WTC11 (cell line): ENCODE results near the gene TUBB1. TPM values are rescaled to one million over a fixed set of nuclear protein-coding genes. Genes with fewer than 3 reads are reported as not detected.

ENCODE experiments used
- total RNA-seq: library from RNA; stranded (reverse); gene quantifications from 3 replicates; pipeline ENCODE4 v1.2.3, GENCODE V29; 2021

The TUBB1 gene
- total RNA-seq, 1 experiment from 2014 or later = not detected

Other genes with a start within 250 kb of the TUBB1 start
- 12.2 to 13.4 TPM (median 12.8 TPM) in 3 replicates for gene GNAS-AS1, start 168.5 kb upstream of the TUBB1 start, total RNA-seq
- gene GNAS, start 166.7 kb upstream of the TUBB1 start, total RNA-seq = 868 to 954 TPM (median 912 TPM) in 3 replicates
- 53.0 to 66.9 TPM (median 57.6 TPM) in 3 replicates for gene NELFCD, start 38.2 kb upstream of the TUBB1 start, total RNA-seq
- 26.3 to 36.2 TPM (median 32.4 TPM) in 3 replicates for gene CTSZ, start 12.2 kb upstream of the TUBB1 start, total RNA-seq
- 41.1 to 44.8 TPM (median 43.0 TPM) in 3 replicates for gene ATP5F1E, start 12.9 kb downstream of the TUBB1 start, total RNA-seq
- 46.9 to 48.7 TPM (median 47.0 TPM) in 3 replicates for gene PRELID3B, start 23.4 kb downstream of the TUBB1 start, total RNA-seq
- 0.02 to 0.04 TPM in 2 of 3 replicates, not detected in the other for gene ZNF831, start 144.4 kb downstream of the TUBB1 start, total RNA-seq